ENCODE measurements around the gene SMARCC1. TPM values are rescaled to one million over a fixed set of nuclear protein-coding genes. Genes with fewer than 3 reads are reported as not detected.

Gene SMARCC1
- total RNA-seq, 1 experiment from 2014 or later: 37.9 TPM

GRCh38 chr3:47711596-47711995 lies 70.1 kb downstream of the SMARCC1 start:
- H3K9me3 ChIP-seq (replicated peaks): no peaks in the 10 kb centered on the region
- H3K27me3 ChIP-seq (replicated peaks): no peaks in the 10 kb centered on the region
- no peak overlapping the region for H3K27ac ChIP-seq
- H3K4me1 ChIP-seq (replicated peaks): 0 out of 2 replicates have a peak, but pooled peaks cover 4% of the 10 kb centered on the region
- H3K36me3 ChIP-seq: peaks cover 65% of the 10 kb centered on the region
- H3K4me3 ChIP-seq: no peak overlapping the region
- no peak for DNase-seq (ENCODE audit: low read depth in 1 of 2, low spot score in 2 of 2)

GRCh38 chr3:47705391-47705790 lies 76.3 kb downstream of the SMARCC1 start:
- no peak overlapping the region for H3K4me3 ChIP-seq
- H3K27ac ChIP-seq: no peak overlapping the region
- peaks cover 13% of the 10 kb centered on the region for H3K4me1 ChIP-seq (replicated peaks)
- no peaks in the 10 kb centered on the region for H3K27me3 ChIP-seq (replicated peaks)
- no peaks in the 10 kb centered on the region for H3K9me3 ChIP-seq (replicated peaks)
- H3K36me3 ChIP-seq: peaks cover 54% of the 10 kb centered on the region
- DNase-seq (ENCODE audit: low read depth in 1 of 2, low spot score in 2 of 2): no peak

GRCh38 chr3:47704237-47704612 lies 77.5 kb downstream of the SMARCC1 start:
- Histone ChIP-seq H3K27me3 (replicated peaks) (no peaks in the 10 kb centered on the region), H3K4me3 (no peak overlapping the region), H3K9me3 (replicated peaks) (no peaks in the 10 kb centered on the region), H3K27ac (no peak overlapping the region), H3K4me1 (replicated peaks) (peaks cover 13% of the 10 kb centered on the region), H3K36me3 (peaks cover 48% of the 10 kb centered on the region)
- DNase-seq (ENCODE audit: low read depth in 1 of 2, low spot score in 2 of 2): no peak

GRCh38 chr3:47701388-47701787 lies 80.3 kb downstream of the SMARCC1 start:
- Histone ChIP-seq H3K27ac (no peak overlapping the region), H3K36me3 (peaks cover 33% of the 10 kb centered on the region), H3K4me3 (no peak overlapping the region)

GRCh38 chr3:47692158-47692557 lies 89.5 kb downstream of the SMARCC1 start:
- Histone ChIP-seq H3K4me3 (no peak overlapping the region), H3K27ac (no peak overlapping the region), H3K27me3 (replicated peaks) (no peaks in the 10 kb centered on the region), H3K36me3 (peaks cover 52% of the 10 kb centered on the region), H3K9me3 (replicated peaks) (no peaks in the 10 kb centered on the region), H3K4me1 (replicated peaks) (no peaks in the 10 kb centered on the region)
- DNase-seq (ENCODE audit: low read depth in 1 of 2, low spot score in 2 of 2): no peak

More at GRCh38 chr3:47701388-47701787, 80.3 kb downstream of the SMARCC1 start:
- no peaks in the 10 kb centered on the region for H3K9me3 ChIP-seq (replicated peaks)
- H3K4me1 ChIP-seq (replicated peaks): peaks cover 13% of the 10 kb centered on the region
- no peaks in the 10 kb centered on the region for H3K27me3 ChIP-seq (replicated peaks)
- DNase-seq (ENCODE audit: low read depth in 1 of 2, low spot score in 2 of 2): no peak

GRCh38 chr3:47688488-47688887 lies 93.2 kb downstream of the SMARCC1 start:
- Histone ChIP-seq H3K9me3 (replicated peaks) (no peaks in the 10 kb centered on the region), H3K27me3 (replicated peaks) (no peaks in the 10 kb centered on the region), H3K36me3 (peaks cover 64% of the 10 kb centered on the region), H3K4me3 (no peak overlapping the region), H3K4me1 (replicated peaks) (peaks cover 8% of the 10 kb centered on the region; the same call in 1 of the 2 replicates), H3K27ac (no peak overlapping the region)
- no peak for DNase-seq (ENCODE audit: low read depth in 1 of 2, low spot score in 2 of 2)

- no peak for DNase-seq (ENCODE audit: low read depth in 1 of 2, low spot score in 2 of 2)
These were observed 96.7 kb downstream of the SMARCC1 start for GRCh38 chr3:47685037-47685436.

GRCh38 chr3:47681016-47681415 lies 100.7 kb downstream of the SMARCC1 start:
- no peak for DNase-seq (ENCODE audit: low read depth in 1 of 2, low spot score in 2 of 2)
- Histone ChIP-seq H3K27ac (no peak overlapping the region), H3K36me3 (peaks cover 31% of the 10 kb centered on the region), H3K9me3 (replicated peaks) (no peaks in the 10 kb centered on the region), H3K4me3 (no peak overlapping the region), H3K4me1 (replicated peaks) (peaks cover 12% of the 10 kb centered on the region; the same call in 1 of the 2 replicates), H3K27me3 (replicated peaks) (no peaks in the 10 kb centered on the region)

More at GRCh38 chr3:47685037-47685436, 96.7 kb downstream of the SMARCC1 start:
- Histone ChIP-seq H3K4me1 (replicated peaks) (peaks cover 10% of the 10 kb centered on the region; the same call in 1 of the 2 replicates), H3K36me3 (peaks cover 35% of the 10 kb centered on the region), H3K27me3 (replicated peaks) (no peaks in the 10 kb centered on the region), H3K27ac (no peak overlapping the region), H3K9me3 (replicated peaks) (no peaks in the 10 kb centered on the region), H3K4me3 (no peak overlapping the region)

GRCh38 chr3:47678446-47679338 lies 103.0 kb downstream of the SMARCC1 start:
- no peaks in the 10 kb centered on the region for H3K27me3 ChIP-seq (replicated peaks)
- no peak for DNase-seq (ENCODE audit: low read depth in 1 of 2, low spot score in 2 of 2)
- H3K36me3 ChIP-seq: peaks cover 32% of the 10 kb centered on the region
- no peaks in the 10 kb centered on the region for H3K9me3 ChIP-seq (replicated peaks)
- no peak overlapping the region for H3K4me3 ChIP-seq
- peaks cover 5% of the 10 kb centered on the region; the same call in 1 of the 2 replicates for H3K4me1 ChIP-seq (replicated peaks)
- no peak overlapping the region for H3K27ac ChIP-seq

GRCh38 chr3:47669026-47669749 lies 112.5 kb downstream of the SMARCC1 start:
- H3K9me3 ChIP-seq (replicated peaks): no peaks in the 10 kb centered on the region
- H3K27me3 ChIP-seq (replicated peaks): no peaks in the 10 kb centered on the region
- peaks cover 14% of the 10 kb centered on the region for H3K4me1 ChIP-seq (replicated peaks)
- H3K36me3 ChIP-seq: peaks cover 18% of the 10 kb centered on the region
- DNase-seq (ENCODE audit: low read depth in 1 of 2, low spot score in 2 of 2): peak in 1 of 2 experiments; percentile 20
- H3K27ac ChIP-seq: no peak overlapping the region
- no peak overlapping the region for H3K4me3 ChIP-seq

GRCh38 chr3:47666118-47666517 lies 115.6 kb downstream of the SMARCC1 start:
- peaks cover 17% of the 10 kb centered on the region for H3K4me1 ChIP-seq (replicated peaks)

GRCh38 chr3:47664519-47664918 lies 117.2 kb downstream of the SMARCC1 start:
- peaks cover 19% of the 10 kb centered on the region for H3K4me1 ChIP-seq (replicated peaks)
- no peaks in the 10 kb centered on the region for H3K9me3 ChIP-seq (replicated peaks)
- H3K4me3 ChIP-seq: no peak overlapping the region
- peaks cover 10% of the 10 kb centered on the region; the same call in 1 of the 2 replicates for H3K36me3 ChIP-seq
- no peaks in the 10 kb centered on the region for H3K27me3 ChIP-seq (replicated peaks)
- H3K27ac ChIP-seq: no peak overlapping the region
- peak in 1 of 2 experiments; percentile 22 for DNase-seq (ENCODE audit: low read depth in 1 of 2, low spot score in 2 of 2)

More at GRCh38 chr3:47666118-47666517, 115.6 kb downstream of the SMARCC1 start:
- Histone ChIP-seq H3K4me3 (no peak overlapping the region), H3K36me3 (peaks cover 11% of the 10 kb centered on the region), H3K9me3 (replicated peaks) (no peaks in the 10 kb centered on the region), H3K27ac (no peak overlapping the region), H3K27me3 (replicated peaks) (no peaks in the 10 kb centered on the region)
- DNase-seq (ENCODE audit: low read depth in 1 of 2, low spot score in 2 of 2): no peak

GRCh38 chr3:47663630-47664240 lies 118.0 kb downstream of the SMARCC1 start:
- Histone ChIP-seq H3K4me1 (replicated peaks) (peaks cover 14% of the 10 kb centered on the region), H3K27ac (no peak overlapping the region), H3K36me3 (peaks cover 13% of the 10 kb centered on the region; the same call in 1 of the 2 replicates), H3K27me3 (replicated peaks) (no peaks in the 10 kb centered on the region), H3K4me3 (no peak overlapping the region), H3K9me3 (replicated peaks) (no peaks in the 10 kb centered on the region)
- DNase-seq (ENCODE audit: low read depth in 1 of 2, low spot score in 2 of 2): no peak
